ENCODE data around the gene OR5F1.

OR5F1 gene

GRCh38 chr11:55994525-55994924 lies at the start of gene OR5F1:
TSS of gene OR5F1 (minus strand) at chr11:55994625. CDS start at chr11:55994625, 0 bp downstream.
- no peak for DNase-seq

- no peak for DNase-seq
Observed at GRCh38 chr11:56027354-56027753, 32.9 kb upstream of the OR5F1 start, which contains the start of gene OR5AS1. TSS of gene OR5AS1 (plus strand) at chr11:56027654. CDS start at chr11:56030419, 2,765 bp downstream.

GRCh38 chr11:56013805-56014204 lies 19.4 kb upstream of the OR5F1 start:
- DNase-seq, result no peak

GRCh38 chr11:56010716-56011115 lies 16.3 kb upstream of the OR5F1 start:
- DNase-seq, result no peak

GRCh38 chr11:55970935-55971334 lies 23.5 kb downstream of the OR5F1 start:
- no peak for DNase-seq

- DNase-seq, result no peak
Observed at GRCh38 chr11:55969845-55970244, 24.6 kb downstream of the OR5F1 start, which contains the start of gene OR10AG1. TSS of gene OR10AG1 (minus strand) at chr11:55969945. CDS start at chr11:55969907, 38 bp downstream.

- DNase-seq, result no peak
Observed at GRCh38 chr11:55967914-55968313, 26.5 kb downstream of the OR5F1 start.

- no peak for DNase-seq
Observed at GRCh38 chr11:55966391-55966790, 28.0 kb downstream of the OR5F1 start.

- DNase-seq, result no peak
Observed at GRCh38 chr11:55956521-55956920, 37.9 kb downstream of the OR5F1 start.

- DNase-seq, result no peak
Observed at GRCh38 chr11:55949330-55949729, 45.1 kb downstream of the OR5F1 start.
